Prostate gland (tissue), 2 donors: ENCODE data around the gene LRRC26. TPM values are rescaled to one million over a fixed set of nuclear protein-coding genes. Genes with fewer than 3 reads are reported as not detected.

Experiments
- DNase-seq: peaks from one replicate; pipeline ENCODE4 v3.0.0-alpha.2; 2019; ENCODE audit warnings: low spot score
- H3K27ac ChIP-seq, 2 donors: fragments of 200-600 bp; sonication (generic); 2 replicates each; pipeline ENCODE4 v1.5.1; 2017 to 2019
- H3K27me3 ChIP-seq: fragments of 200-600 bp; sonication (generic); replicated peaks from 2 replicates; pipeline ENCODE4 v1.5.1; 2019; ENCODE audit not compliant: insufficient read depth
- H3K36me3 ChIP-seq, 2 donors: fragments of 200-600 bp; sonication (generic); 1 replicate in 1 of 2; 2 replicates in 1 of 2; pipeline versions ENCODE4 v1.5.1 to v1.8.1; 2017 to 2019
- H3K4me1 ChIP-seq: fragments of 200-600 bp; sonication (generic); replicated peaks from 2 replicates; pipeline ENCODE4 v1.5.1; 2019
- H3K4me3 ChIP-seq, 2 donors: fragments of 200-600 bp; sonication (generic); 2 replicates each; pipeline ENCODE4 v1.5.1; 2017 to 2019
- H3K9me3 ChIP-seq: fragments of 200-600 bp; sonication (generic); 2 replicates; pipeline ENCODE4 v1.5.1; 2017
- POLR2A ChIP-seq: fragments of 450-650 bp; IDR thresholded peaks from one replicate; pipeline ENCODE4 v1.6.1; 2016; ENCODE audit warnings: antibody characterized with exemption, mild to moderate bottlenecking
- POLR2AphosphoS5 ChIP-seq: sonication (generic); formaldehyde crosslinking; IDR thresholded peaks from one replicate; pipeline ENCODE4 v1.6.1; 2017; ENCODE audit warnings: antibody characterized with exemption
- WGBS: methylation state at CpG from one replicate; pipeline ENCODE4 v1.1.5; 2018; 5-methylcytosine and 5-hydroxymethylcytosine counted together
- intact Hi-C: fragments of 100-400 bp; cut with DNase I; formaldehyde crosslinking; loops from one replicate; pipeline ENCODE4 v1.14.2; 2022
- total RNA-seq, 2 donors: library from RNA; depleted of rRNA; stranded (reverse); fragments of >200 nt; gene quantifications; one replicate each; pipeline ENCODE4 v1.1.0, GENCODE V29; 2016
- TF ChIP-seq, protein P1 (sequence below), 4 experiments: fragments of 200-600 bp in 2 of 4; fragments of 450-650 bp in 2 of 4; sonication (generic) in 2 of 4; IDR thresholded peaks; 1 replicate in 3 of 4; 2 replicates in 1 of 4; pipeline ENCODE4 v1.5.1; 2016 to 2019; ENCODE audit warnings: antibody characterized with exemption in 4 of 4, mild to moderate bottlenecking in 2 of 4, moderate library complexity in 2 of 4

The LRRC26 gene
- total RNA-seq, 2 donors from 2014 or later = 183 to 582 TPM

DNA sequence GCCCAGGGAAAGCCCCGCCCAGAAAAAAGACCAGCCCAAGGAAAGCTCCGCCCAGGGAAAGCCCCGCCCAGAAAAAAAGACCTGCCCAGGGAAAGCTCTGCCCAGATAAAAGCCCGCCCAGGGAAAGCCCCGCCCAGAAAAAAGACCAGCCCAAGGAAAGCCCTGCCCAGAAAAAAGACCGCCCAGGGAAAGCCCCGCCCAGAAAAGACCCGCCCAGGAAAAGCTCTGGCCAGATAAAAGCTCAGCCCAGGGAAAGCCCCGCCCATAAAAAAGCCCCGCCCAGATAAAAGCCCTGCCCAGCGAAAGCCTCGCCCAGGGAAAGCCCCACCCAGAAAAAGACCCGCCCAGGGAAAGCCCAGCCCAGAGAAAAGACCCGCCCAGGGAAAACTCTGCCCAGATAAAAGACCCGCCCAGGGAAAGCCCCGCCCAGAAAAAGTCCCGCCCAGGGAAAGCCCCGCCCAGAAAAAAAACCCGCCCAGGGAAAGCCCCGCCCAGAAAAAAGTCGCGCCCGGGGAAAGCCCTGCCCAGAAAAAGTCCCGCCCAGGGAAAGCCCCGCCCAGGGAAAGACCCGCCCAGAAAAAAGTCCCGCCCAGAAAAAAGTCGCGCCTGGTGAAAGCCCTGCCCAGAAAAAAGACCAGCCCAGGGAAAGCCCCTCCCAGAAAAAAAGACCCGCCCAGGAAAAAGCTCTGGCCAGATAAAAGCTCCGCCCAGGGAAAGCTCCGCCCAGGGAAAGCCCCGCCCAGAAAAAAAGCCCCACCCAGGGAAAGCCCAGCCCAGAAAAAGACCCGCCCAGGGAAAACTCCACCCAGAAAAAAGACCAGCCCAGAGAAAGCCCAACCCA is 19.0 kb downstream of the LRRC26 start:
- Histone ChIP-seq H3K36me3 (no peaks in the 10 kb centered on the region), H3K9me3 (no peaks in the 10 kb centered on the region), H3K4me3 (no peak overlapping the region), H3K4me1 (no peaks in the 10 kb centered on the region), H3K27ac (no peak overlapping the region), H3K27me3 (peaks cover 12% of the 10 kb centered on the region)
- DNase-seq = no peak
- WGBS = 40% methylated on average over 34 of the region's 34 CpGs
- intact Hi-C loops = no loop called here
- TF ChIP-seq POLR2A (no peak), POLR2AphosphoS5 (no peak)
- TF ChIP-seq, protein P1, sequence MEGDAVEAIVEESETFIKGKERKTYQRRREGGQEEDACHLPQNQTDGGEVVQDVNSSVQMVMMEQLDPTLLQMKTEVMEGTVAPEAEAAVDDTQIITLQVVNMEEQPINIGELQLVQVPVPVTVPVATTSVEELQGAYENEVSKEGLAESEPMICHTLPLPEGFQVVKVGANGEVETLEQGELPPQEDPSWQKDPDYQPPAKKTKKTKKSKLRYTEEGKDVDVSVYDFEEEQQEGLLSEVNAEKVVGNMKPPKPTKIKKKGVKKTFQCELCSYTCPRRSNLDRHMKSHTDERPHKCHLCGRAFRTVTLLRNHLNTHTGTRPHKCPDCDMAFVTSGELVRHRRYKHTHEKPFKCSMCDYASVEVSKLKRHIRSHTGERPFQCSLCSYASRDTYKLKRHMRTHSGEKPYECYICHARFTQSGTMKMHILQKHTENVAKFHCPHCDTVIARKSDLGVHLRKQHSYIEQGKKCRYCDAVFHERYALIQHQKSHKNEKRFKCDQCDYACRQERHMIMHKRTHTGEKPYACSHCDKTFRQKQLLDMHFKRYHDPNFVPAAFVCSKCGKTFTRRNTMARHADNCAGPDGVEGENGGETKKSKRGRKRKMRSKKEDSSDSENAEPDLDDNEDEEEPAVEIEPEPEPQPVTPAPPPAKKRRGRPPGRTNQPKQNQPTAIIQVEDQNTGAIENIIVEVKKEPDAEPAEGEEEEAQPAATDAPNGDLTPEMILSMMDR (IDR thresholded peaks at IDR 0.05) = no peak

DNA sequence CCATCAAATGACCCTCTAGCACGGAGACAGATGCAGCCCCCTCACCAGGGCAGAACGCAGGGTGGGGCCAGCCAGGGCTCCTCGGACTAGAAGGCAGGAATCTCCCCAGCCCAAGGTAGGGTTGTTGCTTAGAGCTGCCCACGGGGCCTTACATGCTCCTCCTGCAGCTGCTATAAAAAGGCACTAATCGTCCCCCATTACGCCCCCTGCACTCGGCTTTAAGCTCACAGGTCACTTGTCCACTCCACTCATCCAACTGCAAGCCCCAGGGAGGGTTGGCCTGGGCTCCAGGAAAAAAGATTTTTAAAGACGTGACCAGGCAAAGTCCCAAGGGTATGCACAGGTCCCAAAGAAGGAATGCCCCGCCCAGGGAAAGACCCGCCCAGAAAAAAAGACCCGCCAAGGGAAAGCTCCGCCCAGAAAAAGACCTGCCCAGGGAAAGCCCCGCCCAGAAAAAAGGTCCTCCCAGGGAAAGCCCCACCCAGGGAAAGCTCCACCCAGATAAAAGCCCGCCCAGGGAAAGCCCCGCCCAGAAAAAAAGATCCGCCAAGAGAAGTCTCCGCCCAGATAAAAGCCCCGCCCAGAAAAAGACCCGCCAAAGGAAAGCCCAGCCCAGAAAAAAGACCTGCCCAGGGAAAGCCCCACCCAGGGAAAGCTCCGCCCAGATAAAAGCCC is 19.8 kb downstream of the LRRC26 start:
- DNase-seq = no peak
- 68% methylated on average over 20 of the region's 20 CpGs for WGBS
- H3K27ac ChIP-seq = no peak overlapping the region
- no peak overlapping the region for H3K4me3 ChIP-seq
- H3K36me3 ChIP-seq = no peaks in the 10 kb centered on the region
- TF ChIP-seq, protein P1 (IDR thresholded peaks at IDR 0.05) = no peak
- TF ChIP-seq POLR2A (no peak), POLR2AphosphoS5 (no peak)
- H3K4me1 ChIP-seq = no peaks in the 10 kb centered on the region
- no peaks in the 10 kb centered on the region for H3K9me3 ChIP-seq
- H3K27me3 ChIP-seq = peaks cover 15% of the 10 kb centered on the region
- intact Hi-C loops = no loop called here

DNA sequence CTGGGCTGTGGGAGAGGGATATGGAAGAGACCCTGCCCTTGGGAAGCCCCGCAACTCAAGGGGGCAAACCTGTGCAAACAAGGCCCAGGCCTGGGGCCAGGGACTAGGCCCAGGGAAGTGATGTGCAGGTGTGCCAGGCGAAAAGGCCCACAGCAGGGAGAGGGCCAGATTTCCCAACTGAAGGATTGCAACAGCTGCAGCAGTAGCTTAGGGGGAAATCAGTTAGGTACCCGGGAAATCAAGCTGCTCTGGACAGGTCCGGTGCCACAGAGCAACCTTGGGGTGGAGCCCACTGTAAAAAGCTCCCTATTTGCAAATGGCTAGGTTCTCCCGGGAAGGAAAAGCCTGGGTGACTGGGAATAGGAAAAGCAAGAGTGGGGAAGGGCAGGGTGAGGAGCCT is 20.5 kb downstream of the LRRC26 start:
- intact Hi-C loops = no loop called here
- Histone ChIP-seq H3K4me1 (no peaks in the 10 kb centered on the region), H3K4me3 (no peak overlapping the region), H3K9me3 (no peaks in the 10 kb centered on the region), H3K36me3 (no peaks in the 10 kb centered on the region), H3K27ac (no peak overlapping the region), H3K27me3 (peaks cover 15% of the 10 kb centered on the region)
- WGBS = 76% methylated on average over 5 of the region's 5 CpGs
- DNase-seq = no peak
- TF ChIP-seq POLR2AphosphoS5 (no peak), POLR2A (no peak)
- TF ChIP-seq, protein P1 (IDR thresholded peaks at IDR 0.05) = no peak

DNA sequence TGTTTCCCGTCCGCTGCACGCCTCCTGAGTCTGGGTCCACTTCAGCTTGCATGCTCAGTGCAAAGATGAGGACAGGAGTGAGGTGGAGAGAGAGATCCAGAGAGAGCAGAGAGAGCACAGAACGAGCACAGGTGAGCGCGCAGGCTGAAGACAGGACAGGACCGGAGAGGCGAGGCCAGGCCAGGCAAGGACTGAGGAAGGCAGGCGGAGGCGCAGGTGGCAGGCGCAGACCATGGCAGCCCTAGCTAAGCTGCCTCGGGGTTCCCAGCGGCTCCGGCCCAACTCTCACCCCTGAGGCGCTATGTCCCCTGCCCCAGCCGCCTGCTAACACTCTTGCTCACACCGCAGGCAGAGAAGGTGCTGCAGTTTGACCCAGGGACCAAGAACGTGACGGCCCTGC is 21.2 kb downstream of the LRRC26 start:
- H3K27ac ChIP-seq = no peak overlapping the region
- intact Hi-C loops = no loop called here
- H3K27me3 ChIP-seq = peaks cover 15% of the 10 kb centered on the region
- WGBS = 79% methylated on average over 17 of the region's 19 CpGs
- TF ChIP-seq POLR2A = no peak
- TF ChIP-seq POLR2AphosphoS5 = no peak
- TF ChIP-seq, protein P1 (IDR thresholded peaks at IDR 0.05) = no peak
- no peaks in the 10 kb centered on the region for H3K4me1 ChIP-seq
- DNase-seq = no peak
- H3K4me3 ChIP-seq = no peak overlapping the region
- no peaks in the 10 kb centered on the region for H3K9me3 ChIP-seq
- H3K36me3 ChIP-seq = no peaks in the 10 kb centered on the region
